Activated CD4-positive, CD25-positive, alpha-beta regulatory T cell (primary cell): ENCODE data around the gene ZMYND11.
"Not testable (repeated sequence)": the region's sequence is repeated elsewhere in the genome, so short reads cannot be mapped to it uniquely, and the experiment has no call there.

ENCODE experiments used
- DNase-seq, 4 experiments: peaks; one replicate each; lab custom pipeline; 2025; lab: John Stamatoyannopoulos, UW

The ZMYND11 gene

GRCh38 chr10:132946-133898 is 2.0 kb upstream of the ZMYND11 start:
- DNase-seq: no peak

GRCh38 chr10:134247-135131 is 766 bp upstream of the ZMYND11 start:
- DNase-seq: peak in 2 of 4 experiments; percentile 21 to 33

GRCh38 chr10:135601-136464 is 578 bp downstream of the ZMYND11 start:
- peak; percentile 16 to 56 (median 36) for DNase-seq

GRCh38 chr10:136465-136762 is 1.2 kb downstream of the ZMYND11 start:
- DNase-seq: no peak

GRCh38 chr10:137031-137430 is 1.8 kb downstream of the ZMYND11 start:
- peak in 2 of 4 experiments; percentile 11 to 16 for DNase-seq

- DNase-seq: no peak
These were observed 2.4 kb downstream of the ZMYND11 start for GRCh38 chr10:137606-138005.

- DNase-seq: no peak
These were observed 7.1 kb downstream of the ZMYND11 start for GRCh38 chr10:142371-142770.

GRCh38 chr10:152915-153314 is 17.7 kb downstream of the ZMYND11 start:
- no peak for DNase-seq

GRCh38 chr10:154348-154747 is 19.1 kb downstream of the ZMYND11 start:
- DNase-seq: no peak

- DNase-seq: no peak
These were observed 32.1 kb downstream of the ZMYND11 start for GRCh38 chr10:167383-167782.

- no peak for DNase-seq
These were observed 38.5 kb downstream of the ZMYND11 start for GRCh38 chr10:173741-174140.

GRCh38 chr10:176677-177076 is 41.4 kb downstream of the ZMYND11 start:
- no peak for DNase-seq

GRCh38 chr10:178208-178607 is 43.0 kb downstream of the ZMYND11 start:
- no peak for DNase-seq

GRCh38 chr10:178723-179122 is 43.5 kb downstream of the ZMYND11 start:
- DNase-seq: no peak

GRCh38 chr10:182441-183201 is 47.4 kb downstream of the ZMYND11 start:
- DNase-seq: no peak

GRCh38 chr10:184174-184573 is 48.9 kb downstream of the ZMYND11 start:
- no peak for DNase-seq

GRCh38 chr10:184911-185310 is 49.7 kb downstream of the ZMYND11 start:
- DNase-seq: no peak

GRCh38 chr10:185571-185970 is 50.3 kb downstream of the ZMYND11 start:
- not testable (repeated sequence) for DNase-seq

GRCh38 chr10:186911-187310 is 51.7 kb downstream of the ZMYND11 start:
- no peak for DNase-seq

- DNase-seq: no peak
These were observed 53.3 kb downstream of the ZMYND11 start for GRCh38 chr10:188546-188945.

GRCh38 chr10:190216-190615 is 55.0 kb downstream of the ZMYND11 start:
- no peak for DNase-seq
